SU-DHL-6 (cell line): ENCODE results near the gene TENM4.

Source experiments
- H2AFZ ChIP-seq: fragments of 200-600 bp; sonication (generic); 2 replicates; pipeline ENCODE4 v1.6.1; 2014; ENCODE audit warnings: low read depth, mild to moderate bottlenecking, moderate library complexity, mixed read lengths, antibody characterized with exemption, low read length; ENCODE audit not compliant: severe bottlenecking
- H3F3A ChIP-seq: fragments of 200-600 bp; shearing (Covaris generic); 2 replicates; pipeline ENCODE4 v1.6.0; 2016; ENCODE audit warnings: antibody characterized with exemption, mild to moderate bottlenecking; ENCODE audit not compliant: insufficient read depth
- H3K27ac ChIP-seq: fragments of 200-600 bp; sonication (generic); 2 replicates; pipeline ENCODE4 v1.5.1; 2016; ENCODE audit warnings: low read depth, mild to moderate bottlenecking, low read length, moderate library complexity, mixed read lengths
- H3K27me3 ChIP-seq: fragments of 200-600 bp; sonication (generic), shearing (Covaris generic); 2 replicates; pipeline ENCODE4 v1.6.0; 2014; ENCODE audit warnings: mild to moderate bottlenecking, low read length
- H3K36me3 ChIP-seq: fragments of 200-600 bp; sonication (generic); 2 replicates; pipeline ENCODE4 v1.6.1; 2014; ENCODE audit warnings: mild to moderate bottlenecking, low read length, mixed read lengths
- H3K4me2 ChIP-seq: fragments of 300-600, 200-600 bp; shearing (Covaris generic), sonication (generic); 2 replicates; pipeline ENCODE4 v1.6.0; 2014; ENCODE audit warnings: low read length, low read depth, mild to moderate bottlenecking; ENCODE audit not compliant: poor library complexity, severe bottlenecking
- H3K4me3 ChIP-seq: fragments of 200-600 bp; sonication (generic); 2 replicates; pipeline ENCODE4 v1.5.1; 2014; ENCODE audit warnings: antibody characterized with exemption, low read length, mild to moderate bottlenecking, mixed read lengths; ENCODE audit not compliant: insufficient read depth, poor library complexity, severe bottlenecking
- H3K79me2 ChIP-seq: fragments of 200-600 bp; sonication (generic); 2 replicates; pipeline ENCODE4 v1.6.1; 2014; ENCODE audit warnings: mild to moderate bottlenecking, low read length, moderate library complexity; ENCODE audit not compliant: insufficient read depth
- H3K9ac ChIP-seq: fragments of 200-600 bp; sonication (generic); 2 replicates; pipeline ENCODE4 v1.7.0; 2014; ENCODE audit warnings: mild to moderate bottlenecking, low read length
- H3K9me2 ChIP-seq: fragments of 200-600 bp; sonication (generic); replicated peaks from 2 replicates; pipeline ENCODE4 v1.6.1; 2014; ENCODE audit warnings: low read length; ENCODE audit not compliant: insufficient read depth
- H3K9me3 ChIP-seq: fragments of 200-600 bp; sonication (generic); 2 replicates; pipeline ENCODE4 v1.6.1; 2014; ENCODE audit warnings: low read length, mixed read lengths; ENCODE audit not compliant: insufficient read depth
- H4K20me1 ChIP-seq: fragments of 200-600 bp; sonication (generic); 2 replicates; pipeline ENCODE4 v1.6.1; 2014; ENCODE audit warnings: low read depth, mild to moderate bottlenecking, antibody characterized with exemption, low read length, moderate library complexity, mixed read lengths
- CTCF ChIP-seq: fragments of 200-600 bp; sonication (generic); IDR thresholded peaks from one replicate; pipeline ENCODE4 v1.5.1; 2017; ENCODE audit warnings: antibody characterized with exemption, mild to moderate bottlenecking, low read length, moderate library complexity; ENCODE audit not compliant: insufficient read depth, poor library complexity, severe bottlenecking
- EZH2phosphoT487 ChIP-seq: fragments of 200-600 bp; sonication (generic), shearing (Covaris generic); conservative IDR thresholded peaks from 2 replicates; pipeline ENCODE4 v1.6.1; 2018; ENCODE audit warnings: mild to moderate bottlenecking, antibody characterized with exemption, low read length, moderate library complexity, mixed read lengths

Gene TENM4

GRCh38 chr11:79421820-79422219 lies 19.0 kb downstream of the TENM4 start:
- H4K20me1 ChIP-seq = no peaks in the 10 kb centered on the region
- no peak overlapping the region for H3K9ac ChIP-seq
- H2AFZ ChIP-seq = no peak overlapping the region
- H3K9me2 ChIP-seq = no peaks in the 10 kb centered on the region
- H3K27ac ChIP-seq = no peak overlapping the region
- H3F3A ChIP-seq = no peaks in the 10 kb centered on the region
- no peaks in the 10 kb centered on the region for H3K79me2 ChIP-seq
- no peak overlapping the region for H3K4me2 ChIP-seq
- H3K36me3 ChIP-seq = no peaks in the 10 kb centered on the region
- no peak for TF ChIP-seq CTCF
- no peak for TF ChIP-seq EZH2phosphoT487
- no peaks in the 10 kb centered on the region for H3K9me3 ChIP-seq
- no peak overlapping the region for H3K4me3 ChIP-seq
- no peaks in the 10 kb centered on the region for H3K27me3 ChIP-seq

DNA sequence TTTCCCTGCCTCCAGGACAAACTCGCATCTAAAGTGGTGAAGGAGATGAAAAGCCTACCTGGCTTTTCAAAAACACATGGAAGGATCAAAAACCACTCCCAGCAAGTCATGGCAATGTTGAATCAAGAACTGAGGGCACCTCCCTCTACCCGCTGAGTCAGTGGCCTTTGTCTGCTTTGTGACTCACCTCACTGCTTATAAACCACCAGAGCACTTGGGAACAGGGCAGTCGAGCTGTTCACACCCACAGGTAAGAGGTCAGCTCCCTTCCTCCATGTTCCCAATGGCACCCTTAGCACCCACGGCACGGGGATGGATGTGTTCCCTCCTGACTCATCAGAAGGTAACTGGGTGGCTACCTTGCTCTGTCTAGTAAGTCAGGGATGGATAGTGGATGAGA lies 21.7 kb downstream of the TENM4 start:
- H3K9ac ChIP-seq = no peak overlapping the region
- no peaks in the 10 kb centered on the region for H3K79me2 ChIP-seq
- H3K36me3 ChIP-seq = no peaks in the 10 kb centered on the region

DNA sequence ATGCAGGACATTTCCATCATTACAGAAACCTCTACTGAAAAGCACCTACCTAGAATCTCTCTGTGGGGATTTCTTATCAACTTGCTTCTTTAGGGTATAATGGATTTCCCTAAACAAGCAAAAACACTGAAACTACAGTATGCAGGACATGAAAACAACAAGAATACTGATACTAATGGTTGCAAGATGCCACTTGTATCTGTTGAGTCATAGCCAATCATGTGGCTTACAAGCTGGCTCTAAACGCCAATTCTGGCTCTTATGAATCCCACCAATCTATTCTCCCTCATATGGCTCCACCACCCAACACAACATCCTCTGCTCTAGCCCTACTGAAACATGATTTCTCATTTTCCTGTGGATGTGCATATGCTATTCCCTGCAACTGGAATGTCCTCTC lies 22.6 kb downstream of the TENM4 start:
- Histone ChIP-seq H3K36me3 (no peaks in the 10 kb centered on the region), H3K9me2 (no peaks in the 10 kb centered on the region), H4K20me1 (no peaks in the 10 kb centered on the region), H2AFZ (no peak overlapping the region), H3K9me3 (no peaks in the 10 kb centered on the region), H3K4me3 (no peak overlapping the region), H3F3A (no peaks in the 10 kb centered on the region), H3K27me3 (no peaks in the 10 kb centered on the region), H3K9ac (no peak overlapping the region), H3K4me2 (no peak overlapping the region), H3K27ac (no peak overlapping the region), H3K79me2 (no peaks in the 10 kb centered on the region)
- TF ChIP-seq EZH2phosphoT487 (no peak), CTCF (no peak)

More for the DNA sequence above, 21.7 kb downstream of the TENM4 start:
- Histone ChIP-seq H3K4me3 (no peak overlapping the region), H3K9me2 (no peaks in the 10 kb centered on the region), H3F3A (no peaks in the 10 kb centered on the region), H3K9me3 (no peaks in the 10 kb centered on the region), H3K4me2 (no peak overlapping the region), H4K20me1 (no peaks in the 10 kb centered on the region), H3K27me3 (no peaks in the 10 kb centered on the region), H2AFZ (no peak overlapping the region), H3K27ac (no peak overlapping the region)
- TF ChIP-seq CTCF = no peak
- no peak for TF ChIP-seq EZH2phosphoT487
